Mammary epithelial cell (primary cell): Measurements from ENCODE around the gene CTSZ.

Experiments
- EZH2 ChIP-seq: IDR thresholded peaks from 2 replicates; pipeline ENCODE4 v1.6.1; 2012; ENCODE audit warnings: low read length, inconsistent platforms, borderline replicate concordance
- TF ChIP-seq, protein P1 (sequence below), 2 donors: IDR thresholded peaks in 1 of 2; conservative IDR thresholded peaks in 1 of 2; 2 replicates each; pipeline ENCODE4 v1.5.1; 2011 to 2012; ENCODE audit warnings: inconsistent platforms in 2 of 2, low read length in 2 of 2, mild to moderate bottlenecking in 2 of 2, control low read depth in 1 of 2, low read depth in 1 of 2; ENCODE audit not compliant: insufficient read depth in 1 of 2; ENCODE audit errors: extremely low read depth in 1 of 2

DNA sequence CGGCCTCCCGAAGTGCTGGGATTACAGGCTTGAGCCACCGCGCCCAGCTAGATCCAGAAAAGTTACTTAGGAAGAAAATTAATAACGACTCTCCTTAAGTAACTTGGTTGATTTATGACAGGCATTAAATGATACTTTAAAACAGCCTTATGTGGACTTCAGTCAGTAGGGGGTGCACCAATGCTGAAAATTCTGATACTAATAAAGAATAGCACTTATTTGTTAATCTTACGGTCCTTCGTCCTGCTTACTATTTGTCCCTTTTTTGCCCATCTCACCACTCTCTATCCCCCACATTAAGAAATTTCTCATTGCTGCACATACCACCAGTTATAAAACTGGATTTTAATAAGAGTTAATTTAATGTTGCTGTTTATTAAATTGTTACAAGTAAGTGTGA, 48.2 kb upstream of the CTSZ start:
- TF ChIP-seq, protein P1, sequence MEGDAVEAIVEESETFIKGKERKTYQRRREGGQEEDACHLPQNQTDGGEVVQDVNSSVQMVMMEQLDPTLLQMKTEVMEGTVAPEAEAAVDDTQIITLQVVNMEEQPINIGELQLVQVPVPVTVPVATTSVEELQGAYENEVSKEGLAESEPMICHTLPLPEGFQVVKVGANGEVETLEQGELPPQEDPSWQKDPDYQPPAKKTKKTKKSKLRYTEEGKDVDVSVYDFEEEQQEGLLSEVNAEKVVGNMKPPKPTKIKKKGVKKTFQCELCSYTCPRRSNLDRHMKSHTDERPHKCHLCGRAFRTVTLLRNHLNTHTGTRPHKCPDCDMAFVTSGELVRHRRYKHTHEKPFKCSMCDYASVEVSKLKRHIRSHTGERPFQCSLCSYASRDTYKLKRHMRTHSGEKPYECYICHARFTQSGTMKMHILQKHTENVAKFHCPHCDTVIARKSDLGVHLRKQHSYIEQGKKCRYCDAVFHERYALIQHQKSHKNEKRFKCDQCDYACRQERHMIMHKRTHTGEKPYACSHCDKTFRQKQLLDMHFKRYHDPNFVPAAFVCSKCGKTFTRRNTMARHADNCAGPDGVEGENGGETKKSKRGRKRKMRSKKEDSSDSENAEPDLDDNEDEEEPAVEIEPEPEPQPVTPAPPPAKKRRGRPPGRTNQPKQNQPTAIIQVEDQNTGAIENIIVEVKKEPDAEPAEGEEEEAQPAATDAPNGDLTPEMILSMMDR (conservative IDR thresholded peaks at IDR 0.05 in 1 of 2, IDR thresholded peaks at IDR 0.05 in 1 of 2; ENCODE audit: extremely low read depth in 1 of 2, insufficient read depth in 1 of 2, low read depth in 1 of 2, low read length in 2 of 2): peak; percentile 43 to 58
- TF ChIP-seq EZH2: no peak
